Stimulated activated CD8-positive, alpha-beta memory T cell treated with anti-CD3 and anti-CD28 coated beads, Interleukin-12 subunit alpha, Interleukin-12 subunit beta, amount 100 ng/mL, for 1 hour (primary cell): ENCODE data around the gene KIF16B.
"Not testable (repeated sequence)": the region's sequence is repeated elsewhere in the genome, so short reads cannot be mapped to it uniquely, and the experiment has no call there.

ENCODE experiments used
- DNase-seq: peaks from one replicate; pipeline ENCODE4 v3.0.0-alpha.2; 2020; ENCODE audit warnings: low read depth

KIF16B gene, protein sequence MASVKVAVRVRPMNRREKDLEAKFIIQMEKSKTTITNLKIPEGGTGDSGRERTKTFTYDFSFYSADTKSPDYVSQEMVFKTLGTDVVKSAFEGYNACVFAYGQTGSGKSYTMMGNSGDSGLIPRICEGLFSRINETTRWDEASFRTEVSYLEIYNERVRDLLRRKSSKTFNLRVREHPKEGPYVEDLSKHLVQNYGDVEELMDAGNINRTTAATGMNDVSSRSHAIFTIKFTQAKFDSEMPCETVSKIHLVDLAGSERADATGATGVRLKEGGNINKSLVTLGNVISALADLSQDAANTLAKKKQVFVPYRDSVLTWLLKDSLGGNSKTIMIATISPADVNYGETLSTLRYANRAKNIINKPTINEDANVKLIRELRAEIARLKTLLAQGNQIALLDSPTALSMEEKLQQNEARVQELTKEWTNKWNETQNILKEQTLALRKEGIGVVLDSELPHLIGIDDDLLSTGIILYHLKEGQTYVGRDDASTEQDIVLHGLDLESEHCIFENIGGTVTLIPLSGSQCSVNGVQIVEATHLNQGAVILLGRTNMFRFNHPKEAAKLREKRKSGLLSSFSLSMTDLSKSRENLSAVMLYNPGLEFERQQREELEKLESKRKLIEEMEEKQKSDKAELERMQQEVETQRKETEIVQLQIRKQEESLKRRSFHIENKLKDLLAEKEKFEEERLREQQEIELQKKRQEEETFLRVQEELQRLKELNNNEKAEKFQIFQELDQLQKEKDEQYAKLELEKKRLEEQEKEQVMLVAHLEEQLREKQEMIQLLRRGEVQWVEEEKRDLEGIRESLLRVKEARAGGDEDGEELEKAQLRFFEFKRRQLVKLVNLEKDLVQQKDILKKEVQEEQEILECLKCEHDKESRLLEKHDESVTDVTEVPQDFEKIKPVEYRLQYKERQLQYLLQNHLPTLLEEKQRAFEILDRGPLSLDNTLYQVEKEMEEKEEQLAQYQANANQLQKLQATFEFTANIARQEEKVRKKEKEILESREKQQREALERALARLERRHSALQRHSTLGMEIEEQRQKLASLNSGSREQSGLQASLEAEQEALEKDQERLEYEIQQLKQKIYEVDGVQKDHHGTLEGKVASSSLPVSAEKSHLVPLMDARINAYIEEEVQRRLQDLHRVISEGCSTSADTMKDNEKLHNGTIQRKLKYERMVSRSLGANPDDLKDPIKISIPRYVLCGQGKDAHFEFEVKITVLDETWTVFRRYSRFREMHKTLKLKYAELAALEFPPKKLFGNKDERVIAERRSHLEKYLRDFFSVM (N-terminal part only)

DNA sequence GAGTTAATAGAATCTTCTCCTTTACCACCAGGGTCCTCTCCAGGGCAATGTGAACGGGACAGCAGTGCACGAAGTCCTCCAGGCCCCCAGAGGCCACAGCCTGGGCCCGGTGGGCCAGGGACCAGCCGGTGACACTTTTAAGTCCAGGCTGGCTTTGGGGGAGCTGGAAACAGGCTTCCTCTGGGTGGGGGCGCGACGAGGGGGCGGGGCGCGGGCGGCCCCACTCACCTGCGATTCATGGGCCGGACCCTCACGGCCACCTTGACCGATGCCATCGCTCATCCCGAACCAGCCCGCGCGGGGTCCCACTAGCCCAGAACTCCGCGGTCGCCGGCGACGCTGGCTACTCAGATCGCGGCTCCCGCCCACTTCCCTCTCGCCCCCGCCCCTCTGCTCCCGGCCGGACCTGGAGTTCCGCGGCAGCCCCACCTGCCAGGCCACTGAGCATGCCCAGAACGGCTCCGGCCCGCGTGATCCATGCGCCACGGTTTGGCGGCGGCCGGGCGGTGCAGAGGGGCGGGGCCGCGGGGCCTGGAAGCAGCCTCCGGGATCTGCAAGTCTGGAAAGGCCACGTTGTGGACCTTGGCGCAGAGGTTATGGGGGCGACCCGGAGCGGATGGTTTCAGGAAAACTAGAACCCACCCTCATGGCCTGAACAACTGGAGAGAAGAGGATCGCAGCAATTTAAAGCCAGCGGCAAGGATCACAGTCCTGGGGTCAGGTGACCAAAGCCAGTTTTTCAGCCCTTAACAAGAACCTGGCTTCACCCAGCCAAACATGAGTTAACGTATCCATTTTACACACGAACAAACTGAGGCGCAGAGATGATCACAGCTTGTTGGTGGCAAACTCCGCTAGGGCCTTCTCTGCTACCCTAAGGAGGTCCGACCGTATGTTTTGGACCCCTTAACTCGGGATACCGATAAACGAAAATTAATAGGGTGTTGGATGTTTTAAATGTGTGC, at the start of gene KIF16B:
Gene KIF16B (minus strand): TSS at position 448 of the 965 bp plus-strand sequence. CDS start 173 bp downstream, at position 275.
- peak; percentile 65 for DNase-seq

DNA sequence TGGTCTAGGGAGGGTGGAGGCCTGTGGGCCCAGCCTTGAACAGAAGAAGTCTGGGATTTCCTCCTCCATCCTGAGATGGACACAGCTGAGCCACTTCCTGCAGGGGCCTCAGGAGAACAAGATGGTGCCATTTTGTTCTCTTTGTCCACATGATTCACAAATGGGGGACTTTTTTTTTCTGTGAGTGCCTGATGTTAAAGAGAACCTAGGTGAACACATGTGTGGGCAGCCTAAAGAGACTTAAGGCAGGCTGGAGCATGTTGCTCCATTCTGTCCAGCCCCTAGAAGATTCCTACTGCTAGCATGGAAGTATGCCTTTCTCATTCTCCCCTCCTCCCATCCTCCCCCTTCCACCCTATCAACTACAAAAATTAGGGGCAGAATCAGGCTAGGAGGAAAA, 49.3 kb upstream of the KIF16B start:
- no peak for DNase-seq

DNA sequence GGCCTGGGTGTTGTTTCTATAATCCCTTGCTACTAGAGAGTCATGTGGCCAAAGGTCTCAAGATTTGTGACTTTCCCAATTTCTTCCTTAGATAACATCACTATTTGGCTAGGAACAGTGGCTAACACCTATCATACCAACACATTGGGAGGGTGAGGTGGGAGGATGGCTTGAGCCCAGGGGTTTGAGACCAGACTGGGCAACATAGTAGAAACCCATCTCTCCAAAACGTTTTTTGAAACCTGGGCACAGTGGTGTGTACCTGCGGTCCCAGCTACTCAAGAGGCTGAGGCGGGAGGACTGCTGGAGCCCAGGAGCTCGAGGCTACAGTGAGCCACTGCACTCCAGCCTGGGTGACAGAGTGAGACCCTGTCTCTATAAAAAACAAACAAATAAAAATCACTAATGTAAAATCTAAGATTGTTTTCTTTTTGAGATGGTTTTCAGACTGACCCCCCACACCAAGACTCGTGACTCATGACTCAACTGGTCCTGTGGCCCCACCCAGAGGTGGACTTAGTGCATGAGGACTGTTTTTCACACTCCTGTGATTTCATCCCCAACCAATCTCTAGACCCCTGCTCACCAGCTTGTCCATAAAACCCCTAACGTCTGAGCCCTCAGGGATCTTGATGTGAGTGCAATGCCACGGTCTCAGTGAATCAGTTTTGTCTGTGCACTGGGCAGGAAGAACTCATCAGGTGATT, 48.3 kb upstream of the KIF16B start:
- no peak for DNase-seq

DNA sequence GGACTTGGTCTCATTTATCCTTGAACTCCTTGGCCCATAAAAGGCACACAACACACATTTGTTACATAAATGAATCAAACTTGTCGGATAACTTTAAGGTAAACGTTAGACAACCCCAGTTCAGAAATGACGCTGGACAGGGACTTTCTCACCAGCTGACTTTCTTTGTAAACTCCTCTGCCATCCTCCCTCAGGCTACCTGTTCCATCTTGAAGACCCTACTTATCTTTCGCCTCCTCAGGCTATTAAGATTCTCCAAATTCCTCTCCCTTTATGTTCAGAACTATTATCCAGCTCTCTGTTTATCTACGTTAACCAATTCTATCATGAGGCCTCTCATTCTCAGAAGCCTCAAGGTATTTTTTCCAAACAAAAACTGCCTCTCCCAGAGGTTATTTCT, 47.7 kb upstream of the KIF16B start:
- no peak for DNase-seq

DNA sequence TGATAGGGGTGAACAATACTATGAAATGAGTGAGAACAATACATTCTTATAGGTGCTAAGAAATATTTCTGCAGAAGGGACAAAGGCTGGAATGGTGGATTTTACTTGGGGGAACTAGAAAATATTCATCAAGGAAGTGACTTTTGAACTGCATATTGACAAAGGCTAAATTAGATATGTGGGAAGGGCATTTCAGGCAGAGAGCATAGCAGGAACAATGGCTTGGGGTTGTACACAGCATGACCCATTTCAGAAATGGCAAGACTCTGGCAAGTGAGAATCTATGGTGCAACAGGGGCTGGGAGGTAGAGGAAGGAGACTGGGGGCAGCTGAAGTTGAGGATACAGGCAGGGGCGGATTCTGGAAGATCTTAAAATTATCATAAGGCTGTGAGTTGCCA, 46.7 kb upstream of the KIF16B start:
- DNase-seq, result no peak

DNA sequence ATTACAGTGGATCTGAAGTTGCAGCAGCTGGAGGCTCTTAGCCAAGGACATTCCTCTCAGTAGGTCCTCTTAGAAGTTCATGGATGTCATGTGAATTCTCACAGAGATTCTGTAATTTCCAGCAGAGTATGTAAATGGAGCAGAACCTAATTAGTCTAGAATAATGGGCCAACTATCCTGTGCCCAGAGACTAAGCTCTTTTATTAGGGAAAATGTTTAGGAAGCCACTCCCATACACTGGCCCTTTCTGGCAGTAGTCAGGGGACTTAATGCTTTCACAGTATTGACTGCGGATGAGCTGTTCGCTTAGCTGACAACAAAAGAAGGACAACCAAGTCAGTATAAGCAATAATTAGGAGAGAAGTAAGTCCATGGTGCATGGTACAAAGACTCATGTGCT, 43.8 kb upstream of the KIF16B start:
- no peak for DNase-seq

DNA sequence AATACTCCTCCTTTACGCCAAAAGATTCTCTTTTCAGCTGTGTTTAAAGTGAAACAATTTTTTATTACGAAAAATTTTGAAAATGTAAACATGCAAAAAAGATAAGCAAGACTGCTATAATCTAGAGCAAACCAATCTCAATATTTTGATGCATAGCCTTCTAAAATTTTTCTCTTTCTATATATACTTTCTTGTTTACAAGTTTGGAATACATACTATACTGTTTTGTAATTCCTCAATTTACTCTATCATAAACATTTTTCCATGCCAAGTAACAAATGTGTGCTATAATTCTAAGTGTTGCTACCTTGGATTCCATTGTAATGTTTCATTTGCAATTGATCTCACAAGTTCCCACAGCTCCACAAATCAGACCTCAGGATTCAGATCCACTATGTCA, 43.1 kb upstream of the KIF16B start:
- DNase-seq, result no peak

DNA sequence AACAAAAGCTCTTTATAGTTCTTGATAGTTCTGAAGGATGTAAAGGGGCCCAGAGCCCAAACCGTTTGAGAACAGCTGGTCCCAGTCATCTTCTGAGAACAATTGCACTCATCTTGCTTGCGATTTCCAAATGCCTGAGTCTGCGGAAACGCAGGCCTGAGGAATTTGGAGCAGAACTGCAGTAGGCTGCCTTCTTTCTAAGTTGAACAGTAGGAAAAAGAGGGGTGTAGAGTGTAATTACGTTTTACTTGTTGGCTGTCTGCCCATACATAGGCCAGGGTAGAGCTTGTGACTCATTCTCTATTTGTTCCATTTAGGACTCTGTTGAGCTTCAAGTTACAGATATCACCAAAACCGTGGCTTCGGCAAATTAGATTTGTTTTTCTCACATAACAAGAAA, 42.0 kb upstream of the KIF16B start:
- DNase-seq, result no peak

DNA sequence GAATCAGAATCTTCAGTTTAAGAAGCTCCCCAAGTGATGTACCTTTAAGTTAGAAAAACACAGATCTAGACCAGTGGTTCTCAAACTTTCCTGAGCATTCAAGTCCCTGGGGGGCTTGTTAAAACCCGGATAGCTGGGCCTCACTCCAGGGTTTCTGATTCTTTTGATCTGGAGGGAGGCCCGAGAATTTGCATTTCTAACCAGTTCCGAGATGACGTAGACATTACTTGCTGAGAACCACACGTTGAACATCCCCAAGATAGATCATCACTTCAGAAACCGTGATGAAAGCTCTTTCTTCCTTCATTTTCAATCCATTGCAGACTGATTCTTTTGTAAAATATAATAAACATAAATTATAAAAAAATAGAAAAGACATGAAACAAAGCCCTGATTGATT, 40.7 kb upstream of the KIF16B start:
- no peak for DNase-seq

DNA sequence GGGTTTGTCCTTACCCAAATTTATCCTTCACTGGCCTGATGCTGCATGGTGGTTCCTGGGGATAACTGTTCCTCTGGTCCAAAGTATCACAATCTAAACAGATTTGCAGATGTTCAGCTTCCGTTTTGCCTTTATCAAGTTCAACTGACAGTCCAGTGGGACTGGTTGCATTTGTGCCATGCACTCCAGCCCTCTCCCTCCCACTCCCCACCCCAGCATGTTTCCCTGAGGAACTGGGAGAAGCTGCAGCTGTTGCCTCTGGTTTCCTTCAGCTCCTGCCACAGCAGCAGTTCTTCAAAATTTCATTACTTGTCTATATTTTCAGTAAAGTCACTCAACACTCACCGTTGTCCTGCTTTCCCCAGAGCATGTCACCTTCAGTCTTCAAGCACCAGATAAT, 39.5 kb upstream of the KIF16B start:
- no peak for DNase-seq

DNA sequence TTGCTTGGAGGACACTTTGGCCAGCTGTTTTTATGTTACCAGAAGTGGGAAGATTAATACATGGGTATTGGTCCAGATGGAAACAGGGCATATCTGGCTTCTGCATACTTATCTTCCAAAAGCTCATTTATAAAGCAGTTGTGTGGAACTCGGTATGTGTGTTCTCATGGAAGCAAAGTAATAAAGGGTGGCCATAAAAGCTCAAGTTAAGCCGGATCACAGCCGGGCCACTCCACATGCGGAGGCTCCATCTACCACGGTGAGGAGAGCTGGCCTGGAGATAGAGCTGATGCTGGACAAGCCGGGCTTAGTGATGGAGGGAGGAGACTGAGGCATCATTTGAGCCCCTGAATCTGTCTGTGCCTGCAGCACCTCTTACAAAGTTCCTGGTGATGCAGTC, 38.6 kb upstream of the KIF16B start:
- no peak for DNase-seq

DNA sequence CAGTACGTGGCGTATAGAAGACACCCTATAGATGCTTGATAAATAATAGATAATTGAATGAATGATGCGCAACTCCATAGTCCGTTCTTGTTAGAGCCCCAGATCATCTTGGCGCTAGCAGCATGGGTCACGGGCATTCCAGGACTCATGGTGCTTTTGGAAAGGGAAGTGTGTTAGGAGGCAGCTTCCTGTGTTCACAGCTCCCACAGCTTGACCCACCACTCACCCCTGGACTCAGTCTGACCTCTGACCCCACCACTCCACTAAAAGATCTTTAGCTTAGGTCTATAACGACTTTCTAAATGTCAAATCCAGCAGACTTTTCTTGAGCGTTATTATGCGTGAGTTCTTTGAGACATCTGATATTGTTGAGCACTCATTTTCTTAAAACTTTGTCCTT, 35.8 kb upstream of the KIF16B start:
- DNase-seq, result no peak

DNA sequence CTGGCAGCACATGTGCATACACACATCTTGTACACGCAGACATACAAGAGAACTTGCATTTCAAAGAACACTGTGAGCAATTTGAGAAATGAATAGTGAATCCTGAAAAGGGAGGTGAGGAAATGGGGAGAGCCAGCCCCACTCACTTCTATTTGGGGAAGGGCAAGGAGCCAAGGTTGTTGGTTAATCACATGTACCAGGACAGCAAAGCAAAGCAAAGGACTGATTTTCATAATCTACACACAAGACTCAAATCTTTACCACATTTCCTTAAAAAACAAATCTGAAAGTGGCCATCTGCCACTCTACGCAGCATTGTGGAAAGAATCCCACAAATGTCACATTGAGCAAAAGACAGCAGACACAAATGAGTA, 35.0 kb upstream of the KIF16B start:
- DNase-seq, result no peak

DNA sequence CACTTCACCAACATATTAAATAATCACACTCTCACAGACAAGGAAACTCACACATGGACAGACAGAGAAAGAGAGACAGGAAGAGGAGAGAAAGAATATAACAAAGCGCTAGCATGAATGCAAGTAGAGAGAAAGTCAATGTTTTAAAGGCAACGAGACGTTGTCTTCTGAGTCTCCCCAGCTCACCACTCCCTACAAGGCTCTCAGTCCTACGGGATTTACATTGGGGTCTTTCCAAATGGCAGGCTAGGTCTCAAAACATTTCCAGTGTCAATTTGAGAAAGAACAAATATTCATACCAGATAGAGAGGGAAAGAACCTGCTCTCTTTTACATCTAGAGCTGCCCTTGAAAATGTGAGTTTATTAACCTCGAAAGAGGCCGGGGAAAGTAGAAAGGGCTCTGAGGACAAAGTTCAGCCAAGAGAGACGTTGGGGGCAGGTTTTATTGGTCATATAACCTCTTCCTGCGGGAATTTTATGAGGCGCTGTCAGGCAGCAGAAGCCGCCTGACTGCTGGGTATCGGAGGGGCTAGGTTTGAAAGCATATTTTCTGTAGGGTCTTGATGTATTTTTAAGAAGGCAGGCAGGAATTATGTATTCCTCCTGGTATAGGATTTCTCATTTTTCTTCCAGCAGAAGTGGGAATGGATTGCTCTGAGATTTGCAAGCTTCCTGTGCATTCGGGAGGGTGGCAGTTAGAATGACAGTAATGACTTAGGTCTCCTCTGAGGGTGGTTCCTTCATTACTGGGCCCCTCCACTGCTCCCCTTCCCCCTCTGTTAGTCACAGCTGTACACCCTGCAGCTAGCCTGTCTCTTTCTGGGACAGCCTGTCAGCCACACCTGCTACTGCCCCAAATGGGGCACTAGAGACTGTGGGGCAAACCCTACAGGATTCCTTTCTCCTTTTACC, 34.4 kb upstream of the KIF16B start:
- no peak for DNase-seq

DNA sequence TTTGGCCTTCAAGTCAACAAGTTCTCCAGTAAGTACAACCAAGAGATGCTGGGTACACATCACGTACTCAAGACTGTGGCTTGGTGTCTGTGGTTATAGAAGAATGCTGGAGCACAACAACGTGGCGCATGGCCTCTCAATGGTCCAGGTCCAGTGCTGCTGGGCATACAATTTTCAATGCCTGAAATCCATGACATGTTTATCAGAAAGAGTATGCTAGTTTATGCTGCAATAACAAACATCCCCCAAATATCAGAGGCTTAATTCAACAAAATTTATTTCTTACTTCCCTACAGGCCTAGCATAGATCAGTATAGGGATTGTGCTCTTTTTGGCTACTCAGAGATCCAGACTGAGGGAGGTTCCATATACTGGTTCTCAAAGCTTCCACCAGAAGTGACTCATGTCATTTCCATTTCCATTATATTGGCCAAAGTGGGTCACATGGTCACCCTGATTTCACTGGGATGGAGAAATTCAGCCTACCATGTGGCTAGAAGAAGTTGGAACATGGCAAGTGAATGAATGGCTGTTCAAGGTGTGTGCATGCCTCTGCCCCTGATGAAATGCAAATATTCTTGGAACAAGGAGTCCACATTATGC, 33.3 kb upstream of the KIF16B start:
- DNase-seq, result no peak

DNA sequence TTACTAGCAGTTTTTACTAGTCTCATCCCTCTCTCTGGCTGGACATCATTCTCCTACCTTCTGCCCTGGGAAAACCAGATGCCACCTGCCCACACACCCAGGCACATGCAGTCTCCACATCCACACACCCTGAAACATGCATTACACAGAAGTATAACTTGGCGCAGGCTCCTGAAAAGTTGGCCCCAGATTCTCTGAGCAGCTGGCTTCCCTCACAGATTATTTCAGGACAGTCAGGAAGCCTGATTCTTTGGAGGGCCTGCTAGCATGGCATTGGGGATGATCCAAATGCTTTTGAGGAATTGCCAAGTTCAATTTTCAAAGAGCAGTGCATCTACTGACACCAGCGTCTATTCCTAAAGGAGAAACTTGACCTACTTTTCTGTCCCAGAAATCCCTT, 27.8 kb upstream of the KIF16B start:
- no peak for DNase-seq

DNA sequence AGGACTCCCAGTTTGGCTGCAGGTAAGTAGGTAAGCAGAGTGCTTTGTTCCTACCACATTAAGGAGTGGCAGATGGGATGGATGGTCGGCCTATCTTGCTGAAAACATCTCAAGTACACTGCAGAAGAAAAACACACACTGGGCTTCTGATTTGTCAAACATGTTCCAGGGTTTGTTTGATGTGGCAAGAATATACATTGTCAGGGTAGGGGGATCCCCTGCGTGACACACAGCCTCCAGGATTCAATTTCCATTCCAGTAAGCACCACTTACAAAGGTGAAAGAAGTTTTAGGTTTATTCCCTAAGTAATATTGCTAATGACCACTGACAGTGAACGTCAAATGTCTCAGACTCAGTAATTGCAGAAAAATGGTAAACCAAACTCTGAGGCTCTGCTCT, 26.0 kb upstream of the KIF16B start:
- no peak for DNase-seq

DNA sequence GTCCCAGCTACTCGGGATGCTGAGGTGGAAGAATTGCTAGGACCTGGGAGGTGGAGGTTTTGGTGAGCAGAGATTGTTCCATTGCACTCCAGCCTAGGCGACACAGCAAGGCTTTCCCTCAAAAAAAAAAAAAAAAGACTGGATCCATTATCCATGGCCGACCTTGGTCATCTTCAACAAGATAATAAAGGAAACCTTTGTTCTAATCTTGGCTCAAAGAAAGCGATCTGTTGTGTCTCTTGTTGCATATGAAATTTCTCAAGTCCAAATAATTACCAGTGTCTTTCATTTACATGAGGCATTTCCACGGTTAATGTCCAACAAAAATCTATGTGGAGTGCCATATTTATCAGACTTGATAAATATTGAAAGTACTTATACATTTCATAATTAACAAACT, 23.7 kb upstream of the KIF16B start:
- DNase-seq, result no peak

DNA sequence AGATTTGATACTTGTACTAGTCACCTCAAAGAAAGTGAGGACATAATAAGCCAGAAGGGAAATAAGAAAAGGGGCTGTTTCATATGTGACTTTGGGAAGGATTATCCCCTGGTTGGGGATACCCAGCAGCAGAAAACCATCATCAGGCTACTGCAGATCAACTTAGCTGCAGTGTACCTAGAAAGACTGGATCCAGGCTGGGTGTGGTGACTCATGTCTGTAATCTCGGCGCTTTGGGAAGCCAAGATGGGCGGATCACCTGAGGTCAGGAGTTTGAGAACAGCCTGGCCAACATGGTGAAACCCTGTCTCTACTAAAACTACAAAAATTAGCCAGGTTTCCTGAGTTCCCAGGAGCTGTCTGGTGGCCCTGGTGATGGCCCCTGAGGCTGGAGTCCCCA, 23.2 kb upstream of the KIF16B start:
- DNase-seq, result not testable (repeated sequence)
